ENCODE measurements around the gene CYTH1.

DNA sequence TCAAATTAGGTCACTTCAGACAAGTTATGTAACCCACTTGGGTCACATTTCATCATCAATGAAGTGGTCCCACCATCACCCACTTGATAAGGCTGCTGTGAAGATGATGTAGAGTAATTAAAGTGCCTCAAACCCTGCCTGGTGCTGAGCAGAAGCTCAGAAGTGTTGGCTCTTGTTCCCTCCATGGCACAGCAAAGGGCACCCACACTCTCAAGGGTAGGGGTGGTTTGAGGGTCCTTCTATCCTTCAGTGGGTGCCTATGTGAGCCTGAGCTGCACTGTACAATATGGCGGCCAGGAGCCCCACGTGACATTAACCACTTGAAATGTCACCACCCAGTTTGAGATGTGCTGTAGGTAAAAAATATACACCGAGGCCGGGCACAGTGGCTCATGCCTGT lies 71.5 kb downstream of the CYTH1 start:
- no peak for TF ChIP-seq POLR2A (IDR thresholded peaks at IDR 0.05)
- TF ChIP-seq, protein P1, sequence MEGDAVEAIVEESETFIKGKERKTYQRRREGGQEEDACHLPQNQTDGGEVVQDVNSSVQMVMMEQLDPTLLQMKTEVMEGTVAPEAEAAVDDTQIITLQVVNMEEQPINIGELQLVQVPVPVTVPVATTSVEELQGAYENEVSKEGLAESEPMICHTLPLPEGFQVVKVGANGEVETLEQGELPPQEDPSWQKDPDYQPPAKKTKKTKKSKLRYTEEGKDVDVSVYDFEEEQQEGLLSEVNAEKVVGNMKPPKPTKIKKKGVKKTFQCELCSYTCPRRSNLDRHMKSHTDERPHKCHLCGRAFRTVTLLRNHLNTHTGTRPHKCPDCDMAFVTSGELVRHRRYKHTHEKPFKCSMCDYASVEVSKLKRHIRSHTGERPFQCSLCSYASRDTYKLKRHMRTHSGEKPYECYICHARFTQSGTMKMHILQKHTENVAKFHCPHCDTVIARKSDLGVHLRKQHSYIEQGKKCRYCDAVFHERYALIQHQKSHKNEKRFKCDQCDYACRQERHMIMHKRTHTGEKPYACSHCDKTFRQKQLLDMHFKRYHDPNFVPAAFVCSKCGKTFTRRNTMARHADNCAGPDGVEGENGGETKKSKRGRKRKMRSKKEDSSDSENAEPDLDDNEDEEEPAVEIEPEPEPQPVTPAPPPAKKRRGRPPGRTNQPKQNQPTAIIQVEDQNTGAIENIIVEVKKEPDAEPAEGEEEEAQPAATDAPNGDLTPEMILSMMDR (IDR thresholded peaks at IDR 0.05): no peak
